ENCODE data around the gene TPCN1.

The TPCN1 gene

GRCh38 chr12:113226696-113227568 is 5.7 kb downstream of the TPCN1 start:
- DNase-seq, result no peak

- no peak for DNase-seq
Observed at GRCh38 chr12:113227686-113228391, 6.6 kb downstream of the TPCN1 start.

DNA sequence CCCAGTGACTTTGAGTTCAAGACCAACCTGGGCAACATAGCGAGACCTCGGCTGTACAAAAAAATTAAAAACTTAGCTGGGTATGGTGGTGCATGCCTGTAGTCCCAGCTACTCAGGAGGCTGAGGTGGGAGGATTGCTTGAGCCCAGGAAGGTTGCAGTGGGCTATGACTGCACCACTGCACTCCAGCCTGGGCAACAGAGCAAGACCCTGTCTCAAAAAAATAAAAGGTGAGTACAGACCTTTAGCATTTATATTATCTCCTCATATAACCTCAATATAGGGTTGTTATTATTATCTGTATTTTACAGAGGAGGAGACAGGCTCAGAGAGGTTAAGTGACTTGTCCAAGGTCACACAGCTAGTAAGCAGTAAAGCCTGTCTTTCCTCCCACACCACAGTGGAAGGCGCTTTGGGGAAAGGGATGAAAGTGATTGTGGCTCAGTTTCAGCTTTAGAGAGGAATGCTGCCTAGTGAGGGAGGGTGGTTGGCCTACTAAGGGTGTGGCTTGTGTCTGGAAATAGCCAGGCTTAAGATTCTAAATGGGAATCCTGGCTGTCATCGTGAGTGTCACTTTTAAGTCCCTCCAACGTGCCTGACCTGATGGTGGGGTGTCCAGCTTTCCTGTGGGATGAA is 7.2 kb downstream of the TPCN1 start:
- no peak for DNase-seq

GRCh38 chr12:113230315-113231234 is 9.3 kb downstream of the TPCN1 start:
- DNase-seq, result no peak

DNA sequence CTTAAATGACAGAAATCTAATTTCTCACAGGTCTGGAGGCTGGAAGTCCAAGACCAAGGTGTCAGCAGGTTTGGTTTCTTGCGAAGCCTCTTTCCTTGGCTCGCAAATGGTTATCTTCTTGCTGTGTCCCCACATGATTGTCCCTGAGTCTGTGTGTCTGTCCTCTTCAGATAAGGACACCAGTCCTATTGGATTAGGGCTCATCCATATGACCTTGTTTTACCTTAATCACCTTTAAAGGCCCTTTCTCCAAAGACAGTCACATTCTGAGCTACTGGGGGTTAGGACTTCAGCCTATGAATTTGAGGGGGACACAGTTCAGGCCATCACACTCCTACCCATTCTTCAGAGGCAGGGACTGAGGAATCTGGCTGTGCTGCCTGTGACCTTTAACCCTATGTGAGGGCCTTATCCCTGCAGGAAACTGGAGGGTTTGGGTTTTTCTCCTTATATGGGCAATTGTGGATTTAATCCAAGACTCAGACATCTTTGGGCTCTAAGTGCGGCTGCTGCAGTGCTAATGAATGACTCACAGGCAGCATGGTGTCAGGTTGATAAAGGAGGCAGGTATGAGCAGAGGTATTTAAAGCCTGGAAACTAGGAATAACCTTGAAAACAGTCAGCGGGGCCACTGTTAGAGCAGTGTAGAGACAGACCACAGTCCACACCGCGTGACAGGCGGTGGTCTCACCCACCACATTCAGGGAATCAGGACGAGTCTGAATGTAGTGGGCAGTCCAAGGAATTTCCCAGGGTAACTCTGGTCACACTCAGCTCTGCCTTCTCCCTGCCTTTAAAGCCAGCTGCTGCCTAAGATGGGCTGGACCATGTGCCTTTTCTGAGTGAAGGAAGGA is 10.2 kb downstream of the TPCN1 start:
- DNase-seq, result no peak

DNA sequence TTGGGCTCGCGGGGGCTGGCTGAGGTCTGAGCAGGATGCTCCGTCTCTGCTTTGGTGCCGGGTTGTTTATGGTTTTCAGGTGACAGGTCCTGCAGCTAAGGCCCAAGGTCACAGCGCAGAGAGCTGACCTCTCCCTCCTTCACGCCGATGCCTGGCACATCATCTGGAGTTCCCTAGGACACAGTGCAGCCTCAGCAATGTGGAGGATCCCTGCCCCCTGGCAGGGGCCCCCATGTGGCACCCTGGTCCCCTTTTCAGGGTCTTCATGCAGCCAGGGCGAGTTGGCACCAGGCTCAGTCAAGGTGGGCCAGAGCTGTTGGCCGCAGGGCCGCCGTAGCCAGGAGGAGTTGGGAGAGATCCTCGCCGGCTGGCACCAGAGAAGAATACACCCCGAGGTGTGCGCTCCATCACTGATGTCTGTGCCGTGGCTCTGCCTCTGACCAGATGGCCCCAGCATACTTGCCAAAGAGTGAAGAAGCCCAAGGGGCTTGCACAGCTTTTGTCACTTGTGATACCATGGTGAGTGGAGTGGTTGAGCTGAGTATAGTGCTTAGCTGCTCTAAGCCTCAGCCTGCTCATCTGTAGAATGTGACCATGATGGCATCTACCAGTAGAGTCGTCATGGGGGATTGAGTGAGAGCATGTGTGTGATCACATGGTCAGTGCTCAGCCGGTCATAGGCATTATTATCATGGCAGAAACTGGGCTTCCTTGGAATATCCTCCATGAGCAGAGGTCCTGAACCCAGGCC is 11.0 kb downstream of the TPCN1 start:
- no peak for DNase-seq

- DNase-seq, result peak; percentile 40
Observed at GRCh38 chr12:113232840-113233585, 11.7 kb downstream of the TPCN1 start.

DNA sequence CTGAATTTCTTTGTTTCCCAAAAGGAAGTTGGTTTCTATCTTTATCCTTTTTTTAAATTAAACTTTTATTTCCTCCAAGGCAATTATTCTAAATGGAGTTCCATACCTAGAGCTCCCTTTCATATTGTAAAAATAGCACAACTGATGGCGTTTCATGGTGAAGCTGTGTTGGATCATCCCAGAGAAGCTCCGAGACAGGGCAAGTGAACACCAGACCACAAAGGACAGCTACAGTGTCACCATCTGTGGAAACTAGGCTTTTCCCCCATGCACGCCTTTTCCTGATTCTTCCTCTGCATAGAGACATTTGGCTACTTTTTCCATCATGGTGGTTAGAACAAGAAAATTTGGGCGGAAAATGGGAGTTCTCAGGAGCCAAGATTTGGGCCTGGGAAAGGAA is 12.7 kb downstream of the TPCN1 start:
- no peak for DNase-seq

DNA sequence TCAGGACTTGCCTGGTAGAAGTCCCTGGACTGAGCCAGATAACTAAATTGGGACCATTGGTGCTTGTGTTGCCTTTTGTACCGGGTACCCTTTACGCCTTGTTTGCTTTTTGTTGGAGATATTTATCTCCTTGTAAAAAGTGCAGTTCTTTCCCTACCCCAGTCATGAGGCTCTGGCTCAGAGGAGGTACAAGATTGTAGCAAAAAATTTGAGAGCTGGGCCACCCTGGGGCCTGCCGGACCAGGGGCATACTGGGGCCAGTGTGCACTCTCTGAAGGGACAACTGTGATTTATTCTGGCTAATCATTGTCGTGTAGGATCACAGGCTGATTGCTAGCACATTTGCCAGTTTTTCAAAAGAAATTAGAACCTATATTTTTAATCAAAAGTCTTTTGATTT is 13.2 kb downstream of the TPCN1 start:
- DNase-seq, result no peak

DNA sequence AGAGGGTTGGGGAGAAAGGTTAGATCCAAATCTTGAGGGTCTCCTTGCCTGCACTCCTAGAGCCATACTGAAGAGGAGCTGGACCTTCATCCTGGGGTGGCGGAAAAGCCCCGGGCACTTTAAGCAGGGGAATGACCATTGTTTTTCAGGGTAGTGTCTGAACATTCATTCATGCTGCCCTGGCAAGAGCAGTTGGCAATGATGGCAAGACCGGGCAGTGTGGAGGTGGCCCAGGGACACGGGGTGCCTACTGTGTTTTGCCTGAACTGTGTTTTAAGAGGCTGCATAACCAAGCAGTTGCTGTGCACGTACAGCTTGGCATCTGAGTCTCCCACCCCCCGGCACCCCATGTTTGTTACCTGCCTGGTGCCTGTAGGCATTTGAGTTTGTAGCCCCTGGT is 14.7 kb downstream of the TPCN1 start:
- DNase-seq, result no peak

DNA sequence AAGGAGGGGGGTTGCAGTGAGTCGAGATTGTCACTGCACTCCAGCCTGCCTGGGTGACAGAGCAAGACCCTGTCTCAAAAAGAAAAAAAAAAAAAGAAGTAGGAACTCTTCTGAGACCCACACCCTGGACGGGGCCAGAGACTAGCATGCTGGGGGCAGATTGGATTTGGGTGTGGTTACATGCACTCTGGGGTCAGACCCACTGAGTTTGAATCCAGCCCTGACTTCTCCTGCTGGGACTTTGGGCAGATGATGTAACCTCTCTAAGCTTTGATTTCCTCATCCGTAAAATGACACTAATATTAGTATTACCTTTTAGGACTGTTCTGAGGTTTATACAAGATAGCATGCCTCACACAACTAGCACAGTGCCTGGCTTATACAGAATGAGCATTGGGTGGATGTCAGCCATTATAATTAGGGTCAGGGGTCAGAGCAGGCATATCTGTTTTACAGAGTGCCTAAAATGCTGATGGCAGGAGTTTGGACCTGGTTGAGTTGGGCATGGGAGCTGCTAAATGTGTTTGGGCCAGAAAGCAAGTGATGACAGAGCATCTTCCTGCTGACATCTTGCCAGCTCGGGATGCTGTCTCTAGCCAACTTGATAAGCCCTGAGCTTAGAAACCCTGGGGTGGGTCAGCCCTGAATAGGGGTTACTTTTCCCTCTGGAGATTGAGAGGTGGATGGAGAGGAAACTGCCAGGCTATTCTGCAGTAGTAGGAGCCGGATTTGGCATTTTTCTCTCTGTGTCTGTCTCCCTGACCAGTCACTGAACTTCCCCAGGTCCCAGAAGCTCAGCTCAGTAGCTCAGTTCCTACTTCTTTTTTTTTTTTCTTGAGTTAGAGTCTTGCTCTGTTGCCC is 15.5 kb downstream of the TPCN1 start:
- no peak for DNase-seq

GRCh38 chr12:113237748-113238147 is 16.5 kb downstream of the TPCN1 start:
- DNase-seq, result no peak

- DNase-seq, result no peak
Observed at GRCh38 chr12:113238309-113238708, 17.0 kb downstream of the TPCN1 start.

- no peak for DNase-seq
Observed at GRCh38 chr12:113239288-113239771, 18.1 kb downstream of the TPCN1 start.

GRCh38 chr12:113239811-113240331 is 18.6 kb downstream of the TPCN1 start:
- DNase-seq, result no peak

GRCh38 chr12:113240395-113240794 is 19.1 kb downstream of the TPCN1 start:
- DNase-seq, result no peak

DNA sequence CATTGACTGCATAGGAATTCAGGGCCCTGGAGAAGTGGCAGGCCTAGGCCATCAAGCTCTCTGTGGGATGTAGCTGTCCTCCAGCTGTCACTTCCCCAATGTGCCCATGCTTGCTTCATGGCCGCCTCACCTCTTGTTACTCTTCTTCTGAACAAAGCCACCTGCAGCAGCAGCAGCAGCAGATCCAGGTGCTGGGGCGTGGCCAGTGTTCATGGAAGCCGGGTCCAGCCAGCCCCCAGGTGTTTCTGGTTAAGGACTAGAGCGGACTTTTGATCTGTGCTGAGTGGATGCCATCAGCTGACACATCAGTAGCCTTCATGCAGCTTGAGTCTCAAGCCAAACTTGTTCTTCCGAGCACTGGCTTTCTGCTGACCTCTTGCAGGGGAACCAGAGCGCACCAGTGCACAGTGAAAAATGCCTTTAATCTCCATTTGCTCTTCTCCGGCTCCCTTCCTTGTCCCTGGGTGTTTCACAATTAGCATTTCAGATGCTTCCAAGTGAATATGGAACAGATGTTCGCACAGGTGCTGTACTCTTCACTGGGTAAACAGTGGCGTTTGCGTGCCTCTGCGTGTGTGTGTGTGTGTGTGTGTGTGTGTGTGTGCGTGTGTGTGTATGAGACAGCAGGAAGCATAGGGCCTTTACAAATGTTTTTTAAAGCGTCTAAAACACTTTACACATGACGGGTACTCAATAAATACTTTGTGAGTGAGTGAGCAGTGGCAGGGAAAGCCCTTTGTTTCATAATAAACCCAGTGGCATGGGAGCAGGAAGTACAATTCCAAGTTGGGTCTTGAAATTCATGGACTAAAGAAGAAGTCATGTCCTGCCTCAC is 20.1 kb downstream of the TPCN1 start:
- DNase-seq, result no peak

GRCh38 chr12:113242026-113242418 is 20.8 kb downstream of the TPCN1 start:
- DNase-seq, result no peak

All from stimulated activated CD4-positive, alpha-beta T cell treated with anti-CD3 and anti-CD28 coated beads, Interleukin-12 subunit alpha, Interleukin-12 subunit beta, amount 100 ng/mL, for 4 hours (primary cell).